SKM-1 treated with dmso at 0.1 percent for 144 hours (cell line): ENCODE data around the gene PDCD6IP.
"Not testable (repeated sequence)": the region's sequence is repeated elsewhere in the genome, so short reads cannot be mapped to it uniquely, and the experiment has no call there.

Experiments used
- DNase-seq: peaks from one replicate; lab custom pipeline; 2025; ENCODE audit not compliant: unreplicated experiment; lab: John Stamatoyannopoulos, UW

The PDCD6IP gene

DNA sequence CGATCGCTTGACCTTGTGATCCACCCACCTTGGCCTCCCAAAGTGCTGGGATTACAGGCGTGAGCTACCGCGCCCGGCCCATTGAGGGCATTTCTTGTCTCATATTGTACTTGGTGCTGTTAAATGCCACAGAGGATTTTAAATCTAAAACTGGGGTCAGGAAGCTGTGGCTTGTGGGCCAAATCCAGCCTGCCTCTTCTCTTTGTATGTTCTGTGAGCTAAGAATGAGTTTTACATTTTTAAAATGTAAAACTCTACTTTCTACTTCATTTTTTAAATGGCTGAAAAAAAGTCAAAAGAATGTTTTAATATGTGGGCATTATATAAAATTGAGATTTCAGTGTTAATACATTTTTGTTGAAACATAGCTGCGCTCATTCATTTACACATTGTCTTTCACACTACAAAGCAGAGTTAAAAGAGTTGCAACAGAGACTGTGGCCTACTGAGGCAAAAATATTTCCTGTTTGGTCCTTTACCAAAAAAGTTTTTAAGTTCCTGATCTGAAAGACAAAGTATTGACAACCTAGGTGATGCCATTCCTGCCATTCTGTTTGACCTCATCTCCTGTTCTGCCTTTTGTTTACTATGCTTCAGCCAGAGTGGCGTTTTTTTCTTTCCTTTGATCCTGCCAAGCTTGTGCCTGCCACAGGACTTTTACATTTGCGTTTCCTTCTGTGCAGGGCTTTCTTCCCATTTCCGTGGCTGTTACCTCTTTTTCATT lies 50.4 kb downstream of the PDCD6IP start:
- DNase-seq, result no peak

- not testable (repeated sequence) for DNase-seq
Observed at GRCh38 chr3:33850599-33850998, 52.2 kb downstream of the PDCD6IP start.

DNA sequence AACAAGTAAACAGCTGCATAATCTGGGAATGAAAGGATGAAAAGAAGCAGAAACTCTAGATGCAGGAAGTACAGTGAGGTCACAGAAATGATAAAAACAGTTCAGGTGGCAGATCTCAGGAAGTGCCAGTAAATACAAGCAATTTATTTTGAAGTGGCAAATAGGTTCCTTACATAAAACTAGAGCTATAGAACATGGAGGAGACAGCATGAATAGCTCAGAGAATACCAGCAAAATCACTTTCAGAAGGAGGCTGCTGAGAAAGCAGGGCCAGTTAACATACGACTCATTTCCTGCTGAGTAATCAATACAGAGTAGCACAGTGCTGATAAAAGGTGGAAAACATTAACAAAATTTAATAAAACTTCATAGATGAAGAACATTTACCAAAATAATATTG lies 57.0 kb downstream of the PDCD6IP start:
- not testable (repeated sequence) for DNase-seq

DNA sequence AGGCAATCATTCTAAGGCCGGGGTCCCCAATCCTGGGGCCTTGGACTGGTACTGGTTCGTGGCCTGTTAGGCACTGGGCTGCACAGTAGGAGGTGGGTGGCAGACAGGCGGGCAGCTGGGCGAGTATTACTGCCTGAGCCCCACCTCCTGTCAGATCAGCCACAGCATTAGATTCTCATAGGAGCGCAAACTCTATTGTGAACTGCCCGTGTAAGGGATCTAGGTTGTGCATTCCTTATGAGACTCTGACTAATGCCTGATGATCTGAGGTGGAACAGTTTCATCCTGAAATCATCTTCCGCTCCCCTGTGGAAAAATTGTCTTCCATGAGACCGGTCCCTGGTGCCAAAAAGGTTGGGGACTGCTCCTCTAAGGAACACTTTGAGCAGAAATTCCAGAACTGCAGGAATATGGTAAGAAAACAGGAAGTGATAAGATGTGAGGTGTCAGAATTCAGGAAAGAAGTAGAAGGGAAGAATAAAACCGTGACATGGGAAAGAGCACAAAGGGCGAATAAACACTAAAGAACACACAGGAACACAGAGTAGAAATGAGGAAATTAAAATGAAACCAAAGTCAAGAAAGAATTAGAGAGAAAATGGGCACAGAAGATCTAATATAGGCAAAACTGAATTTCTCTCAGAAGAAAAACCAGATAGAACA lies 57.6 kb downstream of the PDCD6IP start:
- no peak for DNase-seq

DNA sequence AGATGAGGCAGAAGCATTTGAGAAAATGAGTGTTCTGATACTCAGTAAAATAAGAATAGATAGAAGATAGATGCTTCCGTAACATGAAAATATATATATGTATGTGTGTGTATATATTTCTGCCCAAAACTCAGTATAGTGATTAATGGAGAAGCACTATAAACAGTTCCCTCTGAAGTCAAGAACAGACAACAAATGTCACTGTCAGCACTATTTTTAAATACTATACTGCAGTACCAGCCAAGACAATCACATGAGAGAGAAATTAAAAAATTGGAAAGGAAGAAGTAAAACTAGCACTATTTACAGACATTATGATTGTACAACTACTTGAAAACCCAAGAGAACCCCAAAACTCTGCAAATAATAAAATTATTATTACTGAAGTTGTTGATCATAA lies 59.3 kb downstream of the PDCD6IP start:
- DNase-seq, result not testable (repeated sequence)

DNA sequence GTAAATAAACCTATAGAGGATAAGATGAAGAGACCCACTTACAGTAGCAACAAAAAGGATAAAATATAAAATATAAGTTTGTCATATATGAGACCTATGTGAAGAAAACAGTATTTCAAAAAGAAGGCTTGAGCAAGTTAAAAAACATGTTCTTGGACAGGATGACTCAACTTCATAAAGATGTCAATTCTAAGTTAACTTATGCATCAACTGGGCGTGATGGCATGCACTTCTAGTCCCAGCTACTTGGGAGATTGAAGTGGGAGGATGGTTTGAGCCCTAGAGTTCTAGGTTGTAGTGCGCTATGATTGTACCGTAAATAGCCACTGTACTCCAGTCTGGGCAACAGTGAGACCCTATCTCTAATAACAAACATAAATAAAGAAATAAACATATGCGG lies 59.7 kb downstream of the PDCD6IP start:
- DNase-seq, result no peak

GRCh38 chr3:33860373-33861050 lies 62.1 kb downstream of the PDCD6IP start:
- no peak for DNase-seq

DNA sequence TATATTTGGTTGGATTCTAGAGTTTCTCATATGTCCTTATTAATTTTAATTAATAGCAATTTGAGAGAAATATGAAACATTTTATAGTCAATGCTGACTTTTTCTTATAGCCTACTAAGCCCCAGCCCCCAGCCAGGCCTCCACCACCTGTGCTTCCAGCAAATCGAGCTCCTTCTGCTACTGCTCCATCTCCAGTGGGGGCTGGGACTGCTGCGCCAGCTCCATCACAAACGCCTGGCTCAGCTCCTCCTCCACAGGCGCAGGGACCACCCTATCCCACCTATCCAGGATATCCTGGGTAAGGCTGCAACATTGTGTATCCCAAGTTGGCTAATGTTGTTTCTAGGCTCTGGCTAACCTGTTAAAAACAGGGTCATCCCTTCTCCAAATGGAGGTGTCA lies 66.7 kb downstream of the PDCD6IP start:
- no peak for DNase-seq

GRCh38 chr3:33868309-33868708 lies 69.9 kb downstream of the PDCD6IP start:
- no peak for DNase-seq

- DNase-seq, result no peak
Observed at GRCh38 chr3:33869977-33870376, 71.5 kb downstream of the PDCD6IP start.

DNA sequence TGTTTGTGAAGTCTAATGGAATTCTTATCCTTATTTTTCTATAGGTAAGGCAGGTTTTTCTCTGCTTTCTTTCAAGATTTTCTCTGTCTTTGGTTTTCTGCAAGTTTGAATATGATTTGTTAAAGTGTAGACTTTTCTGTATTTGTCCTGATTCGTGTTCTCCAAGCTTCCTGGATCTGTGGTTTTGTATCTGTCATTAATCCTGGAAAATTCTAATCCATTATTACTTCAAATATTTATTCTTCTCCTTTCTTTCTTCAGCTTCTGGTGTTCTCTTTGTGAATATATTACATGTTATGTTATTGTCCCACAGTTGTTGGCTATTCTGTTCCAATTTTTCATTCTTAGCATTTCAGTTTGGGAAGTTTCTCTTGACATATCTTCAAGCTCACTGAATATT lies 76.4 kb downstream of the PDCD6IP start:
- DNase-seq, result no peak

- no peak for DNase-seq
Observed at GRCh38 chr3:33875680-33876079, 77.2 kb downstream of the PDCD6IP start.

- no peak for DNase-seq
Observed at GRCh38 chr3:33877187-33877586, 78.8 kb downstream of the PDCD6IP start.

DNA sequence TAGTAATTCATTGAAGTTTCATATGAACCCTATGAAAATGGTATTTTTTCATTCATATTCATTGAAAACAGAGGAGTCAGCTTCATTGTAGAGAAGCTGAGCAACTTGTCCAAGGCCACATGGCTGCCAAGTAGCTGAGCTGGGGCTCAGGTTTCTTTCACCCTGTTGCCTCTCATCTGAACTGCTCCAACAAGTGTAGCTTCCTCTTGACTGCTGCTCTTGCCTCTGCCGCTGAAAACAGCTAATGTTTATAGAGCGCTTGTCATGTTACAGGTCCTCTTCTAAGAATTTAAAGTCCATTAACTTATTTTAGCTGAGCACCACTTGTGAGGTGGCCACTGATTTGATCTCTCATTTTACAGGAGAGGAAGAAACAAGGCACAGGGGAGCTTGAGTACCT lies 81.1 kb downstream of the PDCD6IP start:
- no peak for DNase-seq

DNA sequence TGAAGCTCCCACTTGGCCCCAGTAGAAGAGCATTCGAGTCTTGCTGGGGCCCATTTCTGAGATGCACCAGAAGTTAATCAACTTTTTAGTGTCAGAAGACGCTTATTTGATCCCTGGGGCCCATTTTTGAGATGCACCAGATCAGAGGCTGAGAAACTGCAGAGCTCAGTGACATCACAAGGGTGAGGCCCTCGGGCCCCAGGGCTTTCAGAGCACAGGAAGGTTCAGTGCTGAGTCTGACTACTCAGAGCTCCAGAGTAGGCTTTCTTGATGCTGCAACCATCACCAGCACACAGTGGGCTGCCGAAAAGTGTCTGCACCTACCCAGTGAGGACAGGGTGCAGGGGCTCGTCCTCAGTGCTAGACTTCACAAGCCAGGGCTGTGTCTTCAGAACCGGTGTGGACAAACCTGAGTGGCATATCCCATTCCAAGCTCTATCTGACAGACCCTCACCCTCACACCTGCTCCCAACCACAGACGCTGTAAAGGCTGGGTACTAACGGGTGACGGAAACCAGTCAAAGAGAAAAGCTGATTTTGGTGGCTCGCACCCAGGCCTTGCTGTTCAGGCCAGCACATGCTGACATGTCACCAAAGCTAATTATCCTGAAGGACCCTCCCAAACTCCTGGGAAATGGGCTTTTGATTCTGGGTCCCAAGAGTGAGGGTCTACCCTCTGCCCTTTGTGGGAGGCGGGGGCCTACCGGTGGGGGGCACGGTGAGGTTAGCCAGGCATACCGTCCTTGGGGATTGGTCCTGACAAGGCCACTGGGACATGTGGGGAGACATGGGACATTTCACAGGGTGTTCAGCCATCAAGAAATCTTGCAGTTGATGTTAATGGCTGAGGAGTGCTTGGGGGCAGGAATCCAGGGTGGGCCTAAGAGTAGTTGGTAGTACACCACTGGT lies 83.0 kb downstream of the PDCD6IP start:
- no peak for DNase-seq

DNA sequence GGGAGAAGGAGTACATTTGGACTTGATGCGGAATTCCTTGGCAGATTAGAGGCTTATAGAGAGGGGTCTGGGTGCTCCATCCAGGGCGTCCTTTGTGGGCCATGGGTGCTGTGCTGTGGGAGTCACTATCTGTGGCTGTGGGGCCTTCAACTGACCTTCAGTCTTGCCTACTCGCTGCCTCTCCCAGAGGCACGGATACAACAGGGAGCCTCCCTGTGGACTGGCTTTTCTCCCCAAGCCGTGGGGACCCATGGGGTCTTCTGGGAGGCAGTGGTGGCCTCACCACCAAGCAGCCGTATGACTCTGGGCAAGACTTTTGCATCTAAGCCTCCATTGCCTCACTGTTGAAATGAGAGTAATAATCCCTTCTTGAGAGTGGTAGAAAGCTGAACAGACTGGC lies 83.9 kb downstream of the PDCD6IP start:
- DNase-seq, result no peak

DNA sequence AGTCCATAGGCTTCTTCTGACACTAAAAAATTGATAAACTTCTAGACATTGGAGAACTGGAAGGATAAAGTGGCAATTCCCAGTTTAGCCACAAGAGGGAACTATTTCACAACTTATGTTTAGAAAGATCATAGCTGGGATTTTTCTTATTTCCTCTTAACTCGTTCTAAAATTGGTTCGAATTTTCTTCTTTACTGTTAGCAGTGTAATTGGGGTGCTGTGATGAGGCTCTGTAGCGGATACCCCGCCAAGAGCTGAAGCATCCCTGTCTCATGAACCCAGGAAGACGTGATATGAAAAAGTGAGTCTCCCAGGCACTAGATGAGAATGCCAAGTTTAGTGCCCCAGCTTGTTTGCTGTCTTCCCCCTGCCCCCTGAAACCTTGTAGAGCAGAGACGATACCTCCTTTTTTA lies 85.1 kb downstream of the PDCD6IP start:
- peak; percentile 51 for DNase-seq

DNA sequence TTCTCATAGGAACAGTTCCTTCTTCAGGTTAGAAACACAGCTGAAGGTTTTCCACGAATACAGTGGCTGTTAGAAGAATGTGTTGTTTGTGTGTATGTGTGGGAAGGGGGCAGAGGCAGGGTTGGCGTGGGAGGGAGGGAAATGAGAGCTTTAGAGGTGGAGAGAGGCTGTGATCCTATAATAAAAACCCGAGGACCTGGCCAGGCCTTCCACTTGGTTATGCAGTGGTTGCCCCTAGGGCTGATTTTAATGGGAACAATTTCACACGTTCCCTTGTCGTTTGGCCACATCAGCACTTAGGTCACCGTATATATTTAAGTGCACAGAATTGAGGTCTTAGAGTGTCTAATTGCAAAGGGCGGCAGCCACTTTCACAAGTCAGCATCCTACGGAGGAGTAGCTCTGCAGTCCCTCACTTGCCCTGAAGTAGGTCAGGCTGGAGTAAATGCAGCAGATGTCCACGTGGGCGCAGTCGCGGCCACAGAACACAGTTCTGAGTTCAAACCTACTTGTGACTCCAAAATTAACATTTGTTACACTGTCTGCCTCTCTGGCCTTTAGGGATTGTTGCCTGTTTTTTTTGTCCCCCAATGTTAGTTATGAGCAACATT lies 85.6 kb downstream of the PDCD6IP start:
- DNase-seq, result no peak

DNA sequence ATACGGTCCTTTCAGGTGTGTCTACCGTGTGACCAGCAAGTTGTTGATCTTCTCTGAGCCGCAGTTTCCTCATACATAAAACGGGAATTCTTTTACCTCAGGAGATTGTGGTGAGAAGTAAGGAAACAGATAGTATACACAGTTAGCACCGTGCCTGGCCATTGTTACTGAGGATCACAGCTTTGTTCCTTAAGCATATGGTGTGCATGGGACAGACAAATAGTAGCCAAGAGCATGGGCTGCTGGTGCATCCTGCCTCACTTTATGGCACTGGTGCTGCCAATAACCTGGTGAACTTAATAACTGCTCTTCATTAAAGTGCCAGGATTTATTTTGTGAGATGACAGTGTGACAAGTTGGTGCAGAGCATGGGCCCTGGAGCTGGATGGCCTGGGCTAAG lies 86.3 kb downstream of the PDCD6IP start:
- no peak for DNase-seq

DNA sequence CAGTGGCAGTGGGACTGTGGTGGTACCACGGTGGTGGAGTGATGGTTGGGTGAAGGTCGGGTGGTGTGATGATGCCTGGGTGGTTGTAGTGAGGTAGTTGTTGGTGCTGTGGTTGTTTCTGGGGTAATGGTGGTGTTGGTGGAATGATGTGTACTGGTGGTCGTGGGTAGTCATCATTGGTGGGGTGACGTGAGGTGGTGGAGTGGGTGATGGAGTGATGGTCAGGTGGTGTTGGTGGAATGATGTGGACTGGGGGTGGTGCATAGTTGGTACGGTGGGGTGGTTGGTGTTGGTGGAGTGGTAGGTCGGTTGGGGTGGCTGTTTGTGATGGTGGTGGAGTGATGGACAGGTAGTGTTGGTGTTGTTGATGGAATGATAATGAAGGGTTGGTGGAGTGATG lies 87.1 kb downstream of the PDCD6IP start:
- no peak for DNase-seq

GRCh38 chr3:33886015-33886414 lies 87.6 kb downstream of the PDCD6IP start:
- no peak for DNase-seq
